Hepatocyte (in vitro differentiated cells): ENCODE measurements around the gene ANKRD13D. TPM values are rescaled to one million over a fixed set of nuclear protein-coding genes. Genes with fewer than 3 reads are reported as not detected.

Experiments used
- DNase-seq: peaks from one replicate; pipeline ENCODE4 v3.0.0-alpha.2; 2016; ENCODE audit warnings: low spot score
- H2AFZ ChIP-seq: fragments of 200-600 bp; sonication (generic); 2 replicates; pipeline ENCODE4 v1.6.0; 2016; ENCODE audit warnings: antibody characterized with exemption, mild to moderate bottlenecking
- H3K27ac ChIP-seq: fragments of 200-600 bp; sonication (generic); 2 replicates; pipeline ENCODE4 v1.5.1; 2016; ENCODE audit warnings: mild to moderate bottlenecking
- H3K27me3 ChIP-seq: fragments of 200-600 bp; sonication (generic); 2 replicates; pipeline ENCODE4 v1.6.1; 2016
- H3K36me3 ChIP-seq: fragments of 200-600 bp; sonication (generic); replicated peaks from 2 replicates; pipeline ENCODE4 v1.5.1; 2016; ENCODE audit warnings: low read depth; ENCODE audit not compliant: insufficient read depth
- H3K4me1 ChIP-seq: fragments of 200-600 bp; sonication (generic); 2 replicates; pipeline ENCODE4 v1.5.1; 2016; ENCODE audit warnings: mild to moderate bottlenecking, moderate library complexity; ENCODE audit not compliant: insufficient read depth
- H3K4me2 ChIP-seq: fragments of 200-600 bp; sonication (generic); 2 replicates; pipeline ENCODE4 v1.6.0; 2016
- H3K4me3 ChIP-seq: fragments of 200-600 bp; sonication (generic); 2 replicates; pipeline ENCODE4 v1.5.1; 2016; ENCODE audit warnings: mild to moderate bottlenecking
- H3K79me2 ChIP-seq: fragments of 200-600 bp; sonication (generic); 2 replicates; pipeline ENCODE4 v1.6.0; 2017; ENCODE audit warnings: mild to moderate bottlenecking
- H3K9me2 ChIP-seq: fragments of 200-600 bp; sonication (generic); replicated peaks from 2 replicates; pipeline ENCODE4 v1.6.0; 2017; ENCODE audit warnings: mild to moderate bottlenecking; ENCODE audit not compliant: insufficient read depth
- H3K9me3 ChIP-seq: fragments of 200-600 bp; sonication (generic); 2 replicates; pipeline ENCODE4 v1.5.1; 2016; ENCODE audit warnings: low read depth, mild to moderate bottlenecking
- H4K20me1 ChIP-seq: fragments of 200-600 bp; sonication (generic); 2 replicates; pipeline ENCODE4 v1.6.0; 2016; ENCODE audit warnings: mild to moderate bottlenecking; ENCODE audit not compliant: insufficient read depth, poor library complexity, severe bottlenecking
- CTCF ChIP-seq: fragments of 200-600 bp; sonication (generic); IDR thresholded peaks from 2 replicates; pipeline ENCODE4 v1.5.1; 2016; ENCODE audit warnings: antibody characterized with exemption, mild to moderate bottlenecking; ENCODE audit not compliant: poor library complexity
- EZH2 ChIP-seq: fragments of 200-600 bp; sonication (generic); IDR thresholded peaks from 2 replicates; pipeline ENCODE4 v1.6.1; 2016; ENCODE audit warnings: antibody characterized with exemption, mild to moderate bottlenecking, borderline replicate concordance
- EZH2phosphoT487 ChIP-seq: fragments of 200-600 bp; sonication (generic); IDR thresholded peaks from one replicate; pipeline ENCODE4 v1.6.1; 2018; ENCODE audit warnings: antibody characterized with exemption, mild to moderate bottlenecking, low read depth, moderate library complexity; ENCODE audit not compliant: unreplicated experiment, severe bottlenecking
- WGBS: methylation state at CpG from one replicate; pipeline ENCODE4 v1.1.6; 2016; ENCODE audit warnings: low lambda C conversion rate; ENCODE audit errors: missing lambda C conversion rate; 5-methylcytosine and 5-hydroxymethylcytosine counted together
- polyA plus RNA-seq: library from polyadenylated mRNA; unstranded; fragments of >200 nt; fragmentation: Nextera tagmentation; extraction: Ambion mirVana; gene quantifications from 2 replicates; pipeline ENCODE4 v1.2.1, GENCODE V29; 2016
- total RNA-seq: library from RNA; depleted of rRNA; stranded (reverse); fragments of >200 nt; gene quantifications from 2 replicates; pipeline ENCODE4 v1.2.3, GENCODE V29; 2014

The ANKRD13D gene
- total and polyA plus RNA-seq, 2 experiments from 2014 or later = 25.3 to 49.5 TPM

- peaks cover 42% of the 10 kb centered on the region for H3K79me2 ChIP-seq
- TF ChIP-seq CTCF = no peak
- TF ChIP-seq EZH2 = no peak
- TF ChIP-seq EZH2phosphoT487 = no peak
- H3K9me2 ChIP-seq = no peaks in the 10 kb centered on the region
- 94% methylated on average over 5 of the region's 7 CpGs for WGBS
- H3K27me3 ChIP-seq = no peaks in the 10 kb centered on the region
- no peak overlapping the region for H3K27ac ChIP-seq
- no peaks in the 10 kb centered on the region for H3K9me3 ChIP-seq
- H4K20me1 ChIP-seq = peaks cover 28% of the 10 kb centered on the region
- H3K4me2 ChIP-seq = no peak overlapping the region
- no peak for DNase-seq
- H2AFZ ChIP-seq = no peak overlapping the region
- no peak overlapping the region for H3K4me3 ChIP-seq
- no peaks in the 10 kb centered on the region for H3K36me3 ChIP-seq
- peaks cover 30% of the 10 kb centered on the region for H3K4me1 ChIP-seq
These were observed 24.0 kb upstream of the ANKRD13D start for GRCh38 chr11:67264877-67265632.

- H3K27me3 ChIP-seq = no peaks in the 10 kb centered on the region
- H3K9me3 ChIP-seq = no peaks in the 10 kb centered on the region
- DNase-seq = peak; percentile 89
- peak overlapping the region; percentile 75 for H3K27ac ChIP-seq
- peaks cover 50% of the 10 kb centered on the region for H3K79me2 ChIP-seq
- TF ChIP-seq EZH2phosphoT487 (no peak), CTCF (peak; percentile 81), EZH2 (no peak)
- H3K4me1 ChIP-seq = peaks cover 37% of the 10 kb centered on the region
- 21% methylated on average over 39 of the region's 54 CpGs for WGBS
- H3K4me3 ChIP-seq = no peak overlapping the region
- H3K4me2 ChIP-seq = peak overlapping the region; percentile 81
- H2AFZ ChIP-seq = peak overlapping the region; percentile 53
- no peaks in the 10 kb centered on the region for H3K9me2 ChIP-seq
- H3K36me3 ChIP-seq = no peaks in the 10 kb centered on the region
- peaks cover 34% of the 10 kb centered on the region for H4K20me1 ChIP-seq
These were observed 23.3 kb upstream of the ANKRD13D start for GRCh38 chr11:67265633-67266448.

GRCh38 chr11:67266449-67267187 lies 22.5 kb upstream of the ANKRD13D start, which contains the start of gene GRK2:
GRK2 (plus strand) TSS chr11:67266473; CDS start chr11:67266700, 227 bp downstream.
- no peak for TF ChIP-seq CTCF
- TF ChIP-seq EZH2 = no peak
- TF ChIP-seq EZH2phosphoT487 = no peak
- peaks cover 29% of the 10 kb centered on the region for H3K4me1 ChIP-seq
- peak within 1 kb of the TSS; percentile 92 for H3K4me2 ChIP-seq
- peak; percentile 83 for DNase-seq
- no peaks in the 10 kb centered on the region for H3K9me2 ChIP-seq
- H3K79me2 ChIP-seq = peaks cover 58% of the 10 kb centered on the region
- 2% methylated on average over 9 of the region's 103 CpGs for WGBS
- H2AFZ ChIP-seq = peak within 1 kb of the TSS; percentile 60
- H3K27me3 ChIP-seq = no peaks in the 10 kb centered on the region
- peaks cover 42% of the 10 kb centered on the region for H4K20me1 ChIP-seq
- H3K36me3 ChIP-seq = no peaks in the 10 kb centered on the region
- peak within 1 kb of the TSS; percentile 87 for H3K27ac ChIP-seq
- H3K9me3 ChIP-seq = no peaks in the 10 kb centered on the region
- peak within 1 kb of the TSS; percentile 96 for H3K4me3 ChIP-seq
